IPS DF 4.7 (cell line): ENCODE results near the gene YWHAG.
A peak's percentile ranks its signal among the peaks of the same experiment; 100 is the strongest.
"Not testable (repeated sequence)": the region's sequence is repeated elsewhere in the genome, so short reads cannot be mapped to it uniquely, and the experiment has no call there.

Experiments used
- DNase-seq: peaks from one replicate; pipeline ENCODE4 v3.0.0-alpha.2; 2013; ENCODE audit warnings: low spot score; ENCODE audit errors: extremely low read depth

YWHAG gene

DNA sequence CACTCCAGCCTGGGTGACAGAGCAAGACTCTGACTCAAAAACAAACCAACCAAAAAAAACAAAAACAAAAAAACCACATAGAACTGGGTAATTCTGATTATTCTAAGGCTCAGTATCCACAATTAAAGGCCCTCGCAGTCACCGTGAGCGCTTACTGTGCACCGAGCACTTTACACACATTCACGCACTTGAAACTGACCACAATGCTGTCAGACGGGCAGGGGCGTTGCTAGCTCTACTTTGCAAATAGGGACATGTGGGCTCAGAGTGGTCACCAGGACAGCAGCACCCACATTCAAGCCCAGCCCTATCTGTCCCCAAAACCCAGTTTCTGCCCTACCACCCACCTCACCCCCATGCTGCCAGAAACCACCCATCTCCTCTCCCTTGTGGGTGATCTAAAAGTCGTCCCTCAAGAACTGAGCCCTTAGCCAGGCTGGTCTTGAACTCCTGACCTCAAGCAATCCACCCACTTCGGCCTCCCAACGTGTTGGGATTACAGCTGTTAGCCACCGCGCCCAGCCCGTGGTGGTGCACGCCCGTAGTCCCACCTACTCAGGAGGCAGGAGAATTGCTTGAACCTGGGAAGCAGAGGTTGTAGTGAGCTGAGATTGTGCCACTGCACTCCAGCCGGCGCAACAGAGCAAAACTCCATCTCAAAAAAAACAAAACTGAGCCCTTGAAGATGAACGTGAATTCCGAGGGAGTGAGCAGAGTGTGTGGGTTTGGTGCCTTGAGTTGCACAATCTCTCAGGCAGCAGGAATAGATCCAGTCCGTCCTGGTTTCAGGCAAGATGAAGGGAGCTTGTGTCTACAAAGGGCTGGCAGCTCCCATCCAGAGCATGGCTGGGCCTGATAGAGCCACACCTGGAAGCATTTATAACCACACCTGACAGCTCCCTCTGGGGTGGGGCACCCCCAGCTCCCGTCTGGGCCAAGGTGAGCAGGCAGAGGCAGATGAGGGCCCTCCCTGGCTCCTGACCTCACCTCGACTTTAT lies 61.7 kb downstream of the YWHAG start:
- DNase-seq: no peak

DNA sequence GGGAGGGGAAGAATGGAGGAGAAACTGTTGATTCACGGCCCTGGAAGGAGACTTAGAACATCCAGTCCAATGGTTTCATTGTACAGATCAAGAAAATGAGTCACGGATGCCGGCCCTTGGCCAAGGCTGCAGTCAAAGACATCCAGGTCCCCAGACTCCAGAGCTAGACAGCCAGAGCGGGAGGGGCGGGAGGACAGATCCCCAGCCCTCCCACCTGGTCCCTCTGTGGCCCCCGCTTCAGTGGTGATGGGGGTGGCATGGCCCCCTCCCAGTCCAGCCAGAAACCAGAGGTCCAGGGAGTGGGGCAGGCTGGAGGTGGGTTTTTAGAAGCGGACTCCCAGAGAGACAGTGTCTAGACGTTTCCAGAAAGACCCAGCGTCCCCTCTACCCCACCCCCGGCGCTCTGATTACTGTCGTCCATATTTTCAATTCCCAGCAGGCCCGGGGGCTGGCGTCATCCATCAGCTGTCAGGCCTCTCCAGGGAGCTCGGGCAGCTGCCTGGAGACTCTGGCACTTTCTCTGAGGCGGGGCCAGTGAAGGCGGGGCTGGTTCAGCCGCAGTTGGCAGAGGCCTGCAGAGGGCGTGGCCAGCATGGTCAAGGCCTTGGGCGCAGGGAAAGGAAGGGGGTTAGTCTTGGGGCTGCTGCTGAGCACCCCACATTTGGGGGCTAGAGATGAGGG lies 64.3 kb downstream of the YWHAG start:
- DNase-seq: no peak

DNA sequence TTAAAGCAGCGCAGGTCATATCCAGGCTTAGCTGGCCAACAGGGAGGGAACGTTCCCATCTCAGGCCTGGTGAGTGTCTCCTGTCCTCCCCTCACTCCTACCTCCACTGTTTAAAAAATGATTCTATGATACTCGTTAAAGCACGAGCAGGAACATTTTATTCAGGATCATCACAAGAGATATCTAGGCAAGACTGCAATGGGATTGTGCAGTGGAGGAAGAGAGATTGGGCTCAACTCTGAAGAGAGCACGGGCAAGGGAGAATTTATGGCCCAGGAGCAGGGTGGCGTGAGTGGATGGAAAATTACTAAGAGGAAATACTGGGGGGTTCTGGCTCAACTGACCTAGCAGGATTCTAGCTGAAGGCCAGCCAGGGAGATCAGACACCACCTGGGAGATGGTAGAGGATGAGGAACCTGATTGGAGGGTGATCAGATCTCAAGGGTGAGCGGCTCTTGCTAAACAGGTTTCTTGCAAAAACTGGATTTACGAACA lies 65.3 kb downstream of the YWHAG start:
- no peak for DNase-seq

DNA sequence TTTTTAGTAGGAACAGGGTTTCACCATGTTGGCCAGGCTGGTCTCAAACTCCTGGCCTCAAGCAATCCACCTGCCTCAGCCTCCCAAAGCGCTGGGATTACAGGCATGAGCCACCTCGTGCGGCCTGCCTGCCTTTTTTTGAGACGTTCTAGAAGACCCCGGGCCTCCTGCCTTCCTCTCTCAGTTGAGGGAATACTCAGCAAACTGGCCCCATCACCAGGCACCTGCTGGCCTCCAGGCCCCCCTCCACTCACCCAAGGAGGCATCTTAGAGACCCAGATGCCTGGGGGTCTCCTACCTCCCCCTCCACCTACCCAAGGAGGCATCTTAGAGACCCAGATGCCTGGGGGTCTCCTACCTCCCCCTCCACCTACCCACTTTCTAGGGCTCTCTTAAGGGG lies 65.9 kb downstream of the YWHAG start:
- DNase-seq: not testable (repeated sequence)

DNA sequence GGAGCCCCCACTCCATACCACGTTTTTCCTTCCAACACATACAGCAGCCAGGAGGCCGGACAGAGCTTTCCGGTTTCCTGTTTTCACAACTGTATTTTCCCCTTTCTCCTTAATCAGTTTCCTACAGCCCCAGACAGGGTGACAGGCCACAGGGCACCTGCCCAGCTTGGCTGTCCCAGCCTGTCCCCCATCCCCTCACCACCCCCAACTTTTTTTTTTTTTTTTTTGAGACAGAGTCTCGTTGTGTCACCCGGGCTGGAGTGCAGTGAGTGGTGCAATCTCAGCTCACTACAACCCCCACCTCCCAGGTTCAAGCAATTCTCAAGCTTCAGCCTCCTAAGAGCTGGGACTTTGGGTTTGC lies 66.6 kb downstream of the YWHAG start:
- no peak for DNase-seq

DNA sequence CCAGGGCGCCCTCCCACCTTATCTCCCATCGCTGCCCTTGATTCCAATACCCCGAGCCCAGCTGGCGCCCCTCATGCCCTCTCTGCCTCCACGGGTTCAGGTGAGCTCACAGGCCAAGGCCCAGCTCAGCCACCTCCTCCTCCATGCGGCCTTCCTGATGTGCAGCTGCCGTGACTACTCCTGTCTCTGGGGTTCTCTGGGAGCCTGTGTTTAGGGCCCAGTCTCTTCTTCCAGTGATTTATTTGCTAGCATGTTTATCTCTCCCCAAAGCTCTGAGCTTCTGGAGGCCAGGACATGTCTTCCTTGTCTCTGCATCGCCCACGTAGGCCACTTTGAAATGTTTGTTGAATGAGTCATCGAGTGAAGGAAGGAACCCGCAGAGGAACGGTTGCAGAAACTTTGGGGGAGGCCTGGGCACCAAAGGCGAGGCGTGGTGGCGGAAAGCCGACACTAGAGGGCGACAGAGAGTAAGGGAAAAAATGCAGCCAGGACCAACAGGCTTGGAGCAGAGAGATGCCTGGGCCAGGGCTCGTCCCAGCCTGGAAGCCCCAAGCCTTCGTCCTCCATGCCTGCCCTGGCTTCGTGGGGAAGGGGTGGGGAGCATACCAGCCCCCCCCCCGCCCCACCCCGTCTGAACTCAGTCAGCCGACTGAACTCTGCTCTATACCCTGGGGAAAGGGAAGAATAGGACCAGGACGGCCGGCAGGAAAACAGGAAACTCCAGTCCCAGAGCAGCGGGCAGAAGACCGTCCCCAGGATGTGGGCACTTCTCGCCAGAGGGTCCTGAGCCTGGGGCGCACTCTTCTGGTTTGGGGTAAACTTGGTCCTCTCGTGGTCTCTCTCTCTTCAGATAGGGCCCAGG lies 67.2 kb downstream of the YWHAG start:
- peak; percentile 93 for DNase-seq

DNA sequence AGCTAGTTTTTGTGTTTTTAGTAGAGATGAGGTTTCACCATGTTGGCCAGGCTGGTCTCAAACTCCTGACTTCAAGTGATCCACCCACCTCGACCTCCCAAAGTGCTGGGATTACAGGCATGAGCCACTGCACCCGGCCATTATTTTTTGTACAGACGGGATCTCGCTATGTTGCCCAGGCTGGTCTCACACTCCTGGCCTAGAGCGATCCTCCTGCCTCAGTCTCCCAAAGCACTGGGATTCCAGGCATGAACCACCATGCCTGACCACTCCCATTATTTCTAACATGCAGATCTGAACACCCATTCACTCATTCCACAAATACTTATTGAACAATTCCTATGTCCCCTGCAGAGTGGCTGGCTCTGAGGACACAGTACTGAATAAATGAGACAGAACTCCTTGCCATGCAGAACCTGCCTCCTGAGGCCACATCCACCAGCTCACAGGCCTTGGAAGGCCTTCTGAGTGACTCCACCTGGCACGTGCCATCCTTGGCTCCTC lies 67.9 kb downstream of the YWHAG start:
- DNase-seq: not testable (repeated sequence)

DNA sequence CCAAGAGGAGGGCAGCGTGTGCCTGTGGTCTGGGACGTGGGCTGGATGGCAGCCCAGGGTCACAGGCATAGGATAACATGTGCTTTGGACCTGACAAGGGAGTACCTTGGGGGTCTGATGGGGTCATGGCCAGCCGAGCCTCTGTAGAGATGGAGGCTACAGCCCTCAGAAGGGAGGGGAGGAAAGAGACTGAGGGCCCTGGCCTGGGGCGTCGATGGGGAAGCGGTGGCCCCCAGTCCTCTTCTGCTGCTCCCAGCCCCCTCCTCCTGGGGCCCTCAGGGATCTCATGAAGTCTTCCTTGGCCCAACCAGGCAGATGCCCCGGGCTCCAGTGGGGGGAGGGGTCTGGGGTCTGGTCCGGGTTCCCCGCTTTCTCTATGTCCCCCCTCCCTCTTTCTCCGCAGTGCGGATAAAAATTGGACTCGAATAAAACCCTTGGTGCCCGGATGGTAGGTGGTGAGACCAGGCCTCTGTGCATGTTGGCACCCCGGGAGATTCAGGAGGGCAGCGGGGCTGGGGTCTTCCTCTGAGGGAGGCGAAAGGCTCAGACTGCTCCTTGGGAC lies 71.9 kb downstream of the YWHAG start:
- no peak for DNase-seq

DNA sequence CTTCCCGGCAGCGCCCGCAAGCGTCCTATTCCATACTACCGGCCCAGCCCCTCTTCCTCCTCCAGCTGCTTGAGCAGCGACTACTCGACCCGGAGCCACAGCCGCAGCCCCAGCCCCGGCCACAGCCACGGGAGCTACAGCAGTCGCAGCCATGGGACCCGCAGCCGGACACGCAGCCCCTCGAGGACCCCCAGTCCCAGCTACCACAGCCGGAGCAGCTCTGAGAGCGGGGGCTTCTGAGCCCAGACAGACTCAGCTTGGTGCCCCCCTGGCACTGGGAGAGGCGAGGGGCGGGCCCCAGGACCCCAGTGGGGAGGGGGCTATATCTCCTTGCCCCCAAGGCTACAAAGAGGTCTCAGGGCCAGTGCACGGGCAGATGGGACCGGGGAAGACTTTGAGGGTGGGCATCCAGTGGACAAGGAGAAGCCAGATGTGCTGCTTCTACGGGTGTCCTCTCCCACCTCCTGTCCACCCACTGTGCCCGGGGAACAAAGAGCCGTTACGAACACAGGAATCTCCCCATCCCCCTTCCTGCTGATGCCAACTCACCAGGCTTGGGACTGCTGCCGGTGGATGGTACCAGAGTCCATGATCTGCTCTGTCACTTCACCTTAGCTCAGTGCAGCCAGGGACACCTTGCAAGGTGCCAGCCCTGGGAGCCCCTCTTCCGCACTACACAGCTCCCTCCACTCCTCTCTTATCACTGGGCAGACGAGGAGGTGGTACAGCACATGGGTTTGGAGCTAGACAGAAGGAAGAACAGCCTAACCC lies 73.0 kb downstream of the YWHAG start:
- DNase-seq: no peak

DNA sequence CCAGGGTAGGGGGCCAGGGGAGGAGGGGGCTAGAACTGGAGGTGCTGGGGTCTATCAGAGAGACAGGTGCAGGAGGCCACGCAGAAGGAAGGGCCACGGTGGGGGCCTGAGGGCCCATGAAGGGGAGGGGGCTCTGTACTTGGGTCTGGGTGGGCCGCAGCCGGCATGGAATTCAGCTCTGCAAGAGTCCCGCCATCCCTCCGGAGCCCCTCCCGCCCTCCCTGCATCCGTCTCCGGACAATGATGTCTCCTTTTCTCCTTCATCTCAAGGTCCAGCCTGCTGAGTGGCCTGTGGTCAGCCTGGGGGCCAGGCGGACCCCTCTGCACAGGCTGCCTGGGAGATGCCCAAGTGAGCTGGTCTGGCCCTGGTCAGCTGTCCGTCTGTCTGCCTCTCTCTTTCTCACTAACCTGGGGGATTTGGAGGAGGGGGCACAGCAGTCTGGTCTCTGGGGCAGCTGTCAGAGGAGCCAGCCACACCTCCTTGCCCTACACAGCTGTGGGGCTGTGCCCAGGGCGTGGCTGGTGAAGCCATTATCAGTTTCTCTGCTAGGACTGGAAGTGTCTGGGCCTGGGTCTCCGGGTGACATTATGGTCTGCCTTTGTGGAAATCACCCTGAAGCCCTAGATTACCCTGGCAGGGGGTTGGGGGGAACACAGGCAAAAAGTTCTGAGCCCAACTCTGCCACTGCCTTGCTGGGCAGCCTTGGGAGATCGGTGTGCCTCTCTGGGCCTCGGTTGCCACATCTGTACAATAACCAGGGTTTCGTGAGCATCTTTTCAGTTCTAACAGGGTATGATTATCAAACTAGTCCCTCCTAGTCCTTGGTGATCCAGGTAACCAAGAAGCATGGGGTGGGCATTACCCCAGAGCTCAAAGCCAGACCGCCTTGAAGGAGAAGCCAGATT lies 75.3 kb downstream of the YWHAG start:
- DNase-seq: no peak

DNA sequence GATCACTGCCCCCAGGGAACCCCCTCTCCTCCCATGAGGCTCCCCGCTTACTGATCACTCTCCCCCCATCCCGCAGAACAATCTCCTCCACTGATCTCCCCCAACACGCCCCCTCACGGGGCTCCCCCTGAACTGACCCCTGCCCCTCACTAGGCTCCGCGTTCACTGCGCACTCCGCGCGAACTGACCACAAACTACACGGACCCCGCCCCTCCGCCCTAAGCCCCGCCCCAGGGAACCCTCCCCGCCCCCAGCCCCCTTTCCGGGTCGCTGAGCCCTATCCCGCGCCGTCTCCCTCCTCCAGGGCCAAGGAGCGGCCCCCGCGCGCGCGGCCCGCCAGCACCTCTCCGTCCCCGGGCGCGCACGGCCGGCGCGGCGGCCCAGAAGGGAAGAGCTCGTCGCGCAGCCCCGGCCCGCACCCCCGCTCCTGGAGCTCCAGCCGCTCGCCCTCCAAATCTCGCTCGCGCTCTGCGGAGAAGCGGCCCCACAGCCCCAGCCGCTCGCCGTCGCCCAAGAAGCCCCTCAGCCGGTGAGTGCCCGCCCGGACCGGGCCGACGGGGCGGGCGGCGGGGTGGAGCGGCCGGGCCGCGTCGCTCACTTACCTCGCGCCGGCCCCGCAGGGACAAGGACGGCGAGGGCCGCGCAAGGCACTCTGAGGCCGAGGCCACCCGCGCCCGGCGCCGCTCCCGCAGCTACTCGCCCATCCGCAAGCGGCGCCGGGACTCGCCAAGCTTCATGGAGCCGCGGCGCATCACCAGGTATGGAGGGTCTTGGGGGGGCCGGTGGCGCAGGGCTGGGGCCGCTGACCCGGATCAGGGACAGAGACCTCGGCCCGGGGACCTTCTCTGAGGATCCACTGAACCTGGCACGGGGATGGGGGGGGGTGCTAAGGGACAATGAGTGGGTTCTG lies 76.2 kb downstream of the YWHAG start:
- no peak for DNase-seq

DNA sequence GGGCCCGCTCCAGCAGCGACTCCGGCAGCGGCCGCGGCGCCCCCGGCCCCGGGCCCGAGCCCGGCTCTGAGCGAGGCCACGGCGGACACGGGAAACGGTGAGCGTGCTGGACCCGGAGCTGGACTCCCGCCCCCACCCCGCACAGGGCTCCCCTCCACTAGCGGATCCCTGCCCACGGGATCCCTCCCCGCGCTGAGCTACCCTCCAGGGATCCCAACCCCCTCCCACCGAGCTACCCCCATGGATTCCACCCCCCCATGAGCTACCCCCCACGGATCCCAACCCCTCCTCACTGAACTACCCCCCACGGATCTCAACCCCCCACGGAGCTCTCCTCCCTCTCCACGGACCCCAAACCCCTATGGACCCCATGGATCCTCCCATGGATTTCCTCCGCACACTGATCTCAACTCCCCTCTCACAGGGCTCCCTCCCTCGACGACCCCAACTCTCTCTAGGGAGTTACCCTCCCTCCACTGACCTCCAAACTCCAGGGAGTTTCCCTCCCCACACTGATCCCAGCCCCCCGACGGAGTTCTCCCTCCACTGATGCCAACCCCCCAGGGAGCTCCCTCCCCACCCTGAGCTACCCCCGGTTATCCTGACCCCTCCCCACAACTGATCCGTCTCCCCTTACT lies 77.0 kb downstream of the YWHAG start:
- no peak for DNase-seq

DNA sequence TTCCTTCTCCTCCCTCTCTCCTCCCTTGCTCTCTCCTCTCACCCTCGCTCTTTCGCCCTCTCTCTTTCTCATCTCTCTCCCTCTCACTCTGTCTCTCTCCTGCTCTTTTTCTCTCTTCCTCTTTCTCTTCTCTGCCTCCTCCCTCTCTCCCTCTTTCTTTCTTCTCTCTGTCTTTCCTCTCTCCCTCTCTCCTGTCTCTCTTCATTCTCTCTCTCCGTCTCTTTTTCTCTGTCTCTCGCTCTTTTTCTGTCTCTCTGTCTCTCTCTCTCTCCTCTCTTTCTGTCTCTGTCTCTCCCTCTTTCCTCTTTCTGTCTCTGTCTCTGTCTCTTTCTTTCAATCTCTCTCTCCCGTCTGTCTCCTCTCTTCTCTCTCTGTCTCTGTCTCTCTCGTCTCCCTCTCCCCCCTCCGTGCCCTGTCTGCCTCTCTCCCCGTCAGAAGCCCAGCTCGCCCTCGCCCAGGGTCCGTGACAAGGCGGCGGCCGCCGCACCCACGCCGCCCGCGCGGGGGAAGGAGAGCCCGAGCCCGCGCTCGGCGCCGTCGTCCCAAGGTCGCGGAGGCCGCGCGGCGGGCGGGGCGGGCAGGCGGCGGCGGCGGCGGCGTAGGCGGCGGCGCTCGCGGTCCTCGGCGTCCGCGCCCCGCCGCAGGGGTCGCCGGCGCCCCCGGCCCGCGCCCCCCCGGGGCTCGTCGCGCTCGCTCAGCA lies 77.6 kb downstream of the YWHAG start:
- no peak for DNase-seq

DNA sequence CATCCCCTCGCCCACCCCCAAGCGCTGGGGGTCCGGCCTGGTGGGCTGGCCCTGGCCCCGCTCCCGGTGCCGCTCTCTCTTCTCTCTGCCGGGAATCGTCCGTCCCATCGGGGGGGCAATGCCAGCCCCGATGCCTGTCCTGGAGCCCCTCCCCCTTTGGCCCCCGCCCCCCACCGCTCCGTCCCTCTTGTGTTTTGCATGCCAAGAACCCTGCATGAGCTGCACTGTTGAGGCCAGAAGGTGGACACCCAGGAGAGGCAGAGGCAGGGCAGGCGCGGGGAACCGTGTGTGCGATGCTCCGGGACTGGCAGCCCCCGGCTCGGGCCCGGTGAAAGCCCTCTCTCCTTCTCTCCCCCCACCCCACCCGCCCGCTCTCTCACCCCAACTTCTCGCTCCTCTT lies 78.4 kb downstream of the YWHAG start:
- no peak for DNase-seq

DNA sequence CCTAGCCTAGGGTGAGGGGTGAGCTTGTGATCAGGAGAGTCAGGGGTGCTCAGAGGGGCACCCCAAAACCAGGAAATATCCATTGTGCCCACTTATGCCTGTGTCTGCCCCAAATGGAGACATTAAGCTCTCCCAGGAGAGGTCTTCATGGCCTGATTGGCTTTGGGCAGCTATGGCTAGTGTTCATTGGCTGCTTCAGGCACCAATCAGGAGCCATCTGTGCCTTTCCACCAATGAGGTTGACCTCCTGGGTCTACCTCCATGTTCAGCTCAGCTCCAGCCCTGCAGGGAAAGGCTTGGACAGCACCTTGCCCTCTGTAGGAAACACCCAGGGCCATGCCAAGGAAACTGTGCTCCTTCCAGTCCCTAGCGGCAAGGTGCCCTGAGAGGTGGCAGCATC lies 80.3 kb downstream of the YWHAG start:
- DNase-seq: no peak
